HepG2 (cell line): ENCODE measurements around the gene RBBP8NL. TPM values are rescaled to one million over a fixed set of nuclear protein-coding genes. Genes with fewer than 3 reads are reported as not detected.
A peak's percentile ranks its signal among the peaks of the same experiment; 100 is the strongest.

Experiments used
- BCL3 ChIP-seq: sonication (generic); formaldehyde crosslinking; IDR thresholded peaks from 2 replicates; pipeline ENCODE4 v1.5.1; 2020; ENCODE audit warnings: mild to moderate bottlenecking, missing genetic modification reagents, moderate library complexity
- CBX1 ChIP-seq: IDR thresholded peaks from one replicate; pipeline ENCODE4 v1.6.1; 2016; ENCODE audit warnings: antibody characterized with exemption, low read depth
- DNMT3B ChIP-seq: conservative IDR thresholded peaks from 2 replicates; pipeline ENCODE4 v1.6.1; 2016; ENCODE audit warnings: missing biosample characterization, control low read depth
- GRHL1 ChIP-seq: sonication (generic); formaldehyde crosslinking; conservative IDR thresholded peaks from 2 replicates; pipeline ENCODE4 v1.8.0; 2022; ENCODE audit warnings: missing genetic modification reagents
- HMG20B ChIP-seq: conservative IDR thresholded peaks from 2 replicates; pipeline ENCODE4 v1.6.1; 2016; ENCODE audit warnings: missing genetic modification reagents, missing compliant biosample characterization
- HNRNPK ChIP-seq: fragments of 200-400 bp; formaldehyde crosslinking; IDR thresholded peaks from 2 replicates; pipeline ENCODE4 v1.6.1; 2018; ENCODE audit warnings: low read length, low read depth, moderate library complexity, mild to moderate bottlenecking; ENCODE audit not compliant: poor library complexity, severe bottlenecking
- JUN ChIP-seq: sonication (generic); formaldehyde crosslinking; IDR thresholded peaks from 2 replicates; pipeline ENCODE4 v1.4.0; 2020; ENCODE audit warnings: mild to moderate bottlenecking, missing genetic modification reagents
- NFKB2 ChIP-seq: sonication (generic); formaldehyde crosslinking; IDR thresholded peaks from 2 replicates; pipeline ENCODE4 v1.4.0; 2020; ENCODE audit warnings: missing genetic modification reagents, borderline replicate concordance
- NR2C2 ChIP-seq: sonication (generic); formaldehyde crosslinking; IDR thresholded peaks from 2 replicates; pipeline ENCODE4 v1.4.0; 2020; ENCODE audit warnings: missing genetic modification reagents, mild to moderate bottlenecking, moderate library complexity, borderline replicate concordance
- NR2F1 ChIP-seq, 2 experiments: fragments of 450-650 bp in 1 of 2; formaldehyde crosslinking in 1 of 2; IDR thresholded peaks; 2 replicates each; pipeline versions ENCODE4 v1.5.0 to v1.6.1; 2016 to 2020; ENCODE audit warnings: mild to moderate bottlenecking in 1 of 2, missing compliant biosample characterization in 1 of 2, missing genetic modification reagents in 1 of 2, moderate library complexity in 1 of 2
- RFXANK ChIP-seq: IDR thresholded peaks from 2 replicates; pipeline ENCODE4 v1.6.1; 2016
- SRF ChIP-seq: IDR thresholded peaks from 2 replicates; pipeline ENCODE4 v1.6.1; 2011; ENCODE audit warnings: mild to moderate bottlenecking, low read depth, low read length, moderate library complexity
- TEAD2 ChIP-seq: sonication (generic); formaldehyde crosslinking; IDR thresholded peaks from 2 replicates; pipeline ENCODE4 v1.9.0; 2021; ENCODE audit warnings: missing genetic modification reagents
- ZBTB26 ChIP-seq: IDR thresholded peaks from 2 replicates; pipeline ENCODE4 v1.6.1; 2016; ENCODE audit warnings: missing compliant biosample characterization, missing genetic modification reagents, borderline replicate concordance
- ZNF335 ChIP-seq: sonication (generic); formaldehyde crosslinking; IDR thresholded peaks from 2 replicates; pipeline ENCODE4 v1.4.0; 2020; ENCODE audit warnings: missing genetic modification reagents
- ZNF773 ChIP-seq: sonication (generic); formaldehyde crosslinking; IDR thresholded peaks from 2 replicates; pipeline ENCODE4 v1.4.0; 2020; ENCODE audit warnings: missing genetic modification reagents, borderline replicate concordance
- ZNF839 ChIP-seq: sonication (generic); formaldehyde crosslinking; IDR thresholded peaks from 2 replicates; pipeline ENCODE4 v1.4.0; 2020; ENCODE audit warnings: missing genetic modification reagents, mild to moderate bottlenecking, borderline replicate concordance
- ZSCAN22 ChIP-seq: sonication (generic); formaldehyde crosslinking; IDR thresholded peaks from 2 replicates; pipeline ENCODE4 v1.4.0; 2020; ENCODE audit warnings: mild to moderate bottlenecking, missing genetic modification reagents
- polyA plus RNA-seq, 8 experiments: library from polyadenylated mRNA; depleted of rRNA in 3 of 8; stranded (reverse) in 7 of 8; unstranded in 1 of 8; fragments of >200 nt; fragmentation: Illumina TruSeq in 4 of 8; extraction: Trizol in 4 of 8; gene quantifications; 2 replicates each; pipeline versions ENCODE4 v1.2.1 to v1.2.3, GENCODE V29; 2011 to 2016; ENCODE audit warnings: low read depth in 4 of 8, missing spikeins in 1 of 8, mixed read lengths in 1 of 8; ENCODE audit not compliant: insufficient read depth in 1 of 8
- total RNA-seq, 5 experiments: library from RNA; depleted of rRNA; stranded (reverse); fragments of >200 nt; fragmentation: Illumina TruSeq; extraction: Trizol; gene quantifications; 2 replicates each; pipeline ENCODE4 v1.2.3, GENCODE V29; 2016; ENCODE audit warnings: low read depth in 1 of 5
- TF ChIP-seq, protein P1 (sequence below): sonication (generic); formaldehyde crosslinking; IDR thresholded peaks from 2 replicates; pipeline ENCODE4 v1.9.0; 2021; ENCODE audit warnings: missing genetic modification reagents, mild to moderate bottlenecking, borderline replicate concordance
- TF ChIP-seq, protein P2 (sequence below): sonication (generic); formaldehyde crosslinking; IDR thresholded peaks from 2 replicates; pipeline ENCODE4 v1.8.0; 2022; ENCODE audit warnings: mild to moderate bottlenecking, missing genetic modification reagents
- TF ChIP-seq, protein P3 (sequence below): IDR thresholded peaks from 2 replicates; pipeline ENCODE4 v1.6.1; 2016; ENCODE audit warnings: missing compliant biosample characterization, missing genetic modification reagents, borderline replicate concordance

The RBBP8NL gene
- total and polyA plus RNA-seq, 2 of the 13 experiments (the other 11 are each of a cell fraction or from before 2014, with no cell fraction given), result 0.69 to 0.86 TPM

DNA sequence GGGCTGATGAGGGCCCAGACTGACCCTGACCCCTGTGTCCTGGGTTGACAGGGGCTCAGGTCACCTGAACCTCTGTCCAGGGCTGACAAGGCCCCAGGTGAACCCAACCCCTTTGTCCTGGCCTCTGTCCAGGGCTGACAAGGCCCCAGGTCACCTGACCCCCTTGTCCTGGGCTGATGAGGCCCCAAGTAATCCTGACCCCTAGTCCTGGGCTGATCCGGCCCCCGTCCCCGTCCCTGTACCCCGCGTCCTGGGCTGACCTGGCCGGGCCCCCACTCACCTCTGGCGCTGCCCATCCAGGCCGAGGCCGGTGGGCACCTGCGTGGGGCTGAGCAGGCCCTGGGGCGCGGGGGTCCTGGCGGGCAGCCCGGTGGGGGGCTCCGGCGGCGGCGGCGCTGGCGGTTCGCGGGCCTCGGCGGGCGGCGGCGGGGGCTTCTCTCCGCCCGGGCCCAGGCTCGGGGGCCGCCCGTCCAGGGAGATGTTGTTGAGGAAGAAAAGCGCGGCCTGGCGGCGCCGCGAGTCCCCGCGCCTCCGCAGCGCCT, 20.6 kb downstream of the RBBP8NL start (continued):
- TF ChIP-seq HMG20B (CRISPR knock-in tag) (no peak), ZSCAN22 (no peak), HNRNPK (no peak), ZBTB26 (no peak), NFKB2 (CRISPR knock-in tag) (no peak), NR2C2 (peak; percentile 67), TEAD2 (no peak), SRF (no peak), ZNF839 (0 out of 2 replicates have a peak, but pooled peaks have one; percentile 25), JUN (CRISPR knock-in tag) (no peak), ZNF773 (CRISPR knock-in tag) (no peak), BCL3 (no peak), DNMT3B (no peak), GRHL1 (CRISPR knock-in tag) (no peak), ZNF335 (CRISPR knock-in tag) (no peak), CBX1 (no peak), RFXANK (CRISPR knock-in tag) (no peak), NR2F1 (CRISPR knock-in tag; IDR thresholded peaks at IDR 0.05) (peak in 1 of 2 experiments; percentile 30; a peak in 1 of 4 replicates)
- TF ChIP-seq, protein P1, sequence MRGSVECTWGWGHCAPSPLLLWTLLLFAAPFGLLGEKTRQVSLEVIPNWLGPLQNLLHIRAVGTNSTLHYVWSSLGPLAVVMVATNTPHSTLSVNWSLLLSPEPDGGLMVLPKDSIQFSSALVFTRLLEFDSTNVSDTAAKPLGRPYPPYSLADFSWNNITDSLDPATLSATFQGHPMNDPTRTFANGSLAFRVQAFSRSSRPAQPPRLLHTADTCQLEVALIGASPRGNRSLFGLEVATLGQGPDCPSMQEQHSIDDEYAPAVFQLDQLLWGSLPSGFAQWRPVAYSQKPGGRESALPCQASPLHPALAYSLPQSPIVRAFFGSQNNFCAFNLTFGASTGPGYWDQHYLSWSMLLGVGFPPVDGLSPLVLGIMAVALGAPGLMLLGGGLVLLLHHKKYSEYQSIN (CRISPR knock-in tag), result no peak
- TF ChIP-seq, protein P2, sequence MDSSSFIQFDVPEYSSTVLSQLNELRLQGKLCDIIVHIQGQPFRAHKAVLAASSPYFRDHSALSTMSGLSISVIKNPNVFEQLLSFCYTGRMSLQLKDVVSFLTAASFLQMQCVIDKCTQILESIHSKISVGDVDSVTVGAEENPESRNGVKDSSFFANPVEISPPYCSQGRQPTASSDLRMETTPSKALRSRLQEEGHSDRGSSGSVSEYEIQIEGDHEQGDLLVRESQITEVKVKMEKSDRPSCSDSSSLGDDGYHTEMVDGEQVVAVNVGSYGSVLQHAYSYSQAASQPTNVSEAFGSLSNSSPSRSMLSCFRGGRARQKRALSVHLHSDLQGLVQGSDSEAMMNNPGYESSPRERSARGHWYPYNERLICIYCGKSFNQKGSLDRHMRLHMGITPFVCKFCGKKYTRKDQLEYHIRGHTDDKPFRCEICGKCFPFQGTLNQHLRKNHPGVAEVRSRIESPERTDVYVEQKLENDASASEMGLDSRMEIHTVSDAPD, result no peak
- TF ChIP-seq, protein P3, sequence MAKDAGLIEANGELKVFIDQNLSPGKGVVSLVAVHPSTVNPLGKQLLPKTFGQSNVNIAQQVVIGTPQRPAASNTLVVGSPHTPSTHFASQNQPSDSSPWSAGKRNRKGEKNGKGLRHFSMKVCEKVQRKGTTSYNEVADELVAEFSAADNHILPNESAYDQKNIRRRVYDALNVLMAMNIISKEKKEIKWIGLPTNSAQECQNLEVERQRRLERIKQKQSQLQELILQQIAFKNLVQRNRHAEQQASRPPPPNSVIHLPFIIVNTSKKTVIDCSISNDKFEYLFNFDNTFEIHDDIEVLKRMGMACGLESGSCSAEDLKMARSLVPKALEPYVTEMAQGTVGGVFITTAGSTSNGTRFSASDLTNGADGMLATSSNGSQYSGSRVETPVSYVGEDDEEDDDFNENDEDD, result no peak
